ENCODE data around the gene HGS. TPM values are rescaled to one million over a fixed set of nuclear protein-coding genes. Genes with fewer than 3 reads are reported as not detected.

HGS gene
- total and polyA plus RNA-seq, 2 of the 13 experiments (the other 11 are each of a cell fraction or from before 2014, with no cell fraction given), result 73.3 to 78.1 TPM

DNA sequence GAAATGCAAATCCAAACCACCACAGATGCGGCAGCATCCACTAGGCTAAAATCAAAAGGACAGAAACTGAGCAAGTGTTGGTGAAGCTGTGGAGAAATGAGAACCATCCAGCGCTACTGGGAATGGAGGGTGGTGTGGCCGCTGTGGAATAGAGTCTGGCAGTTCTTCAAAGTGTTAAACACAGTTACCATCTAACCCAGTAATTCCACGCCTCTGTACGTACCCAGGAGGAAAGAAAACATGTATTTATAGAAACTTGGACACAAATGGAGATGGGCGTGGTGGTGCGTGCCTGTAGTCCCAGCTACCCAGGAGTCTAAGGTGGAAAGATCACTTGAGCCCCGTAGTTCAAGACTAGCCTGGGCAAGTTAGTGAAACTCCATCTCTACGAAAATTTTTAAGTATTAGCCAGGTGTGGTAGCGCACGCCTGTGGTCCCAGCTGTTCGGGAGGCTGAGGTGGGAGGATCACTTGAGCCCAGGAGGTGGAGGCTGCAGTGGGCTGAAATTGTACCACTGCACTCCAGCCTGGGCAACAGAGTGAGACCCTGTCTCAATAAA lies 39.9 kb downstream of the HGS start (continued):
- no peak for TF ChIP-seq KAT7 (CRISPR knock-in tag; IDR thresholded peaks at IDR 0.05; ENCODE audit: borderline replicate concordance)
- no peak for TF ChIP-seq ZNF441 (CRISPR knock-in tag; IDR thresholded peaks at IDR 0.05; ENCODE audit: borderline replicate concordance)
- TF ChIP-seq NCOA2 (CRISPR knock-in tag; IDR thresholded peaks at IDR 0.05), result no peak
- no peak for TF ChIP-seq ASH2L (IDR thresholded peaks at IDR 0.05; ENCODE audit: insufficient read length, low read depth, low read length)
- TF ChIP-seq KLF12 (CRISPR knock-in tag; IDR thresholded peaks at IDR 0.05; ENCODE audit: borderline replicate concordance), result peak; percentile 25; the same call in 1 of the 2 replicates
- TF ChIP-seq CHCHD3 (CRISPR knock-in tag; IDR thresholded peaks at IDR 0.05), result 0 out of 2 replicates have a peak, but pooled peaks have one; percentile 58
- TF ChIP-seq, protein P1, sequence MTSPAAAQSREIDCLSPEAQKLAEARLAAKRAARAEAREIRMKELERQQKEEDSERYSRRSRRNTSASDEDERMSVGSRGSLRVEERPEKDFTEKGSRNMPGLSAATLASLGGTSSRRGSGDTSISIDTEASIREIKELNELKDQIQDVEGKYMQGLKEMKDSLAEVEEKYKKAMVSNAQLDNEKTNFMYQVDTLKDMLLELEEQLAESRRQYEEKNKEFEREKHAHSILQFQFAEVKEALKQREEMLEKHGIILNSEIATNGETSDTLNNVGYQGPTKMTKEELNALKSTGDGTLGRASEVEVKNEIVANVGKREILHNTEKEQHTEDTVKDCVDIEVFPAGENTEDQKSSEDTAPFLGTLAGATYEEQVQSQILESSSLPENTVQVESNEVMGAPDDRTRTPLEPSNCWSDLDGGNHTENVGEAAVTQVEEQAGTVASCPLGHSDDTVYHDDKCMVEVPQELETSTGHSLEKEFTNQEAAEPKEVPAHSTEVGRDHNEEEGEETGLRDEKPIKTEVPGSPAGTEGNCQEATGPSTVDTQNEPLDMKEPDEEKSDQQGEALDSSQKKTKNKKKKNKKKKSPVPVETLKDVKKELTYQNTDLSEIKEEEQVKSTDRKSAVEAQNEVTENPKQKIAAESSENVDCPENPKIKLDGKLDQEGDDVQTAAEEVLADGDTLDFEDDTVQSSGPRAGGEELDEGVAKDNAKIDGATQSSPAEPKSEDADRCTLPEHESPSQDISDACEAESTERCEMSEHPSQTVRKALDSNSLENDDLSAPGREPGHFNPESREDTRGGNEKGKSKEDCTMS (CRISPR knock-in tag; conservative IDR thresholded peaks at IDR 0.05), result no peak
- no peak for TF ChIP-seq ZSCAN25 (CRISPR knock-in tag; IDR thresholded peaks at IDR 0.05)
- TF ChIP-seq HDAC1 (CRISPR knock-in tag; IDR thresholded peaks at IDR 0.05), result peak; percentile 41; the same call in 1 of the 2 replicates
- no peak for TF ChIP-seq CBX5 (CRISPR knock-in tag; IDR thresholded peaks at IDR 0.05; ENCODE audit: borderline replicate concordance)
- no peak for TF ChIP-seq ZNF138 (CRISPR knock-in tag; IDR thresholded peaks at IDR 0.05; ENCODE audit: low read depth)
- 0 out of 2 replicates have a peak, but pooled peaks have one; percentile 72 for TF ChIP-seq ZNF570 (CRISPR knock-in tag; IDR thresholded peaks at IDR 0.05; ENCODE audit: borderline replicate concordance)
- no peak for TF ChIP-seq ZNF547 (CRISPR knock-in tag; IDR thresholded peaks at IDR 0.05)
- TF ChIP-seq NAIF1 (CRISPR knock-in tag; IDR thresholded peaks at IDR 0.05; ENCODE audit: borderline replicate concordance), result no peak
- TF ChIP-seq, protein P2, sequence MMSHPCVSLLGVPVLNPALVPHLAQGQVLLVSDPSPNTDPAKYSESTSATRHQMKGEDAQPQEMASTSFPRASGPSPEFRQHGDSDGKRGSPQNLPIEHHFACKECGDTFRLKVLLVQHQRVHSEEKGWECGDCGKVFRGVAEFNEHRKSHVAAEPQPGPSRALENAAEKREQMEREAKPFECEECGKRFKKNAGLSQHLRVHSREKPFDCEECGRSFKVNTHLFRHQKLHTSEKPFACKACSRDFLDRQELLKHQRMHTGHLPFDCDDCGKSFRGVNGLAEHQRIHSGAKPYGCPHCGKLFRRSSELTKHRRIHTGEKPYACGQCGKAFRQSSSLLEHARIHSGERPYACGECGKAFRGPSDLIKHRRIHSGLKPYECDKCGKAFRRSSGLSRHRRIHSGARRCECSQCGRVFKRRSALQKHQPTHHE (CRISPR knock-in tag; IDR thresholded peaks at IDR 0.05; ENCODE audit: borderline replicate concordance), result peak; percentile 70; the same call in 1 of the 2 replicates
- TF ChIP-seq, protein P3, sequence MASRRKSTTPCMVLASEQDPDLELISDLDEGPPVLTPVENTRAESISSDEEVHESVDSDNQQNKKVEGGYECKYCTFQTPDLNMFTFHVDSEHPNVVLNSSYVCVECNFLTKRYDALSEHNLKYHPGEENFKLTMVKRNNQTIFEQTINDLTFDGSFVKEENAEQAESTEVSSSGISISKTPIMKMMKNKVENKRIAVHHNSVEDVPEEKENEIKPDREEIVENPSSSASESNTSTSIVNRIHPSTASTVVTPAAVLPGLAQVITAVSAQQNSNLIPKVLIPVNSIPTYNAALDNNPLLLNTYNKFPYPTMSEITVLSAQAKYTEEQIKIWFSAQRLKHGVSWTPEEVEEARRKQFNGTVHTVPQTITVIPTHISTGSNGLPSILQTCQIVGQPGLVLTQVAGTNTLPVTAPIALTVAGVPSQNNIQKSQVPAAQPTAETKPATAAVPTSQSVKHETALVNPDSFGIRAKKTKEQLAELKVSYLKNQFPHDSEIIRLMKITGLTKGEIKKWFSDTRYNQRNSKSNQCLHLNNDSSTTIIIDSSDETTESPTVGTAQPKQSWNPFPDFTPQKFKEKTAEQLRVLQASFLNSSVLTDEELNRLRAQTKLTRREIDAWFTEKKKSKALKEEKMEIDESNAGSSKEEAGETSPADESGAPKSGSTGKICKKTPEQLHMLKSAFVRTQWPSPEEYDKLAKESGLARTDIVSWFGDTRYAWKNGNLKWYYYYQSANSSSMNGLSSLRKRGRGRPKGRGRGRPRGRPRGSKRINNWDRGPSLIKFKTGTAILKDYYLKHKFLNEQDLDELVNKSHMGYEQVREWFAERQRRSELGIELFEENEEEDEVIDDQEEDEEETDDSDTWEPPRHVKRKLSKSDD (CRISPR knock-in tag; IDR thresholded peaks at IDR 0.05; ENCODE audit: low read depth), result no peak
- TF ChIP-seq TCF7L2 (IDR thresholded peaks at IDR 0.05; ENCODE audit: low read depth, low read length), result no peak
- TF ChIP-seq, protein P4, sequence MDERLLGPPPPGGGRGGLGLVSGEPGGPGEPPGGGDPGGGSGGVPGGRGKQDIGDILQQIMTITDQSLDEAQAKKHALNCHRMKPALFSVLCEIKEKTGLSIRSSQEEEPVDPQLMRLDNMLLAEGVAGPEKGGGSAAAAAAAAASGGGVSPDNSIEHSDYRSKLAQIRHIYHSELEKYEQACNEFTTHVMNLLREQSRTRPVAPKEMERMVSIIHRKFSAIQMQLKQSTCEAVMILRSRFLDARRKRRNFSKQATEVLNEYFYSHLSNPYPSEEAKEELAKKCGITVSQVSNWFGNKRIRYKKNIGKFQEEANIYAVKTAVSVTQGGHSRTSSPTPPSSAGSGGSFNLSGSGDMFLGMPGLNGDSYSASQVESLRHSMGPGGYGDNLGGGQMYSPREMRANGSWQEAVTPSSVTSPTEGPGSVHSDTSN (CRISPR knock-in tag; IDR thresholded peaks at IDR 0.05), result no peak
- TF ChIP-seq, protein P5, sequence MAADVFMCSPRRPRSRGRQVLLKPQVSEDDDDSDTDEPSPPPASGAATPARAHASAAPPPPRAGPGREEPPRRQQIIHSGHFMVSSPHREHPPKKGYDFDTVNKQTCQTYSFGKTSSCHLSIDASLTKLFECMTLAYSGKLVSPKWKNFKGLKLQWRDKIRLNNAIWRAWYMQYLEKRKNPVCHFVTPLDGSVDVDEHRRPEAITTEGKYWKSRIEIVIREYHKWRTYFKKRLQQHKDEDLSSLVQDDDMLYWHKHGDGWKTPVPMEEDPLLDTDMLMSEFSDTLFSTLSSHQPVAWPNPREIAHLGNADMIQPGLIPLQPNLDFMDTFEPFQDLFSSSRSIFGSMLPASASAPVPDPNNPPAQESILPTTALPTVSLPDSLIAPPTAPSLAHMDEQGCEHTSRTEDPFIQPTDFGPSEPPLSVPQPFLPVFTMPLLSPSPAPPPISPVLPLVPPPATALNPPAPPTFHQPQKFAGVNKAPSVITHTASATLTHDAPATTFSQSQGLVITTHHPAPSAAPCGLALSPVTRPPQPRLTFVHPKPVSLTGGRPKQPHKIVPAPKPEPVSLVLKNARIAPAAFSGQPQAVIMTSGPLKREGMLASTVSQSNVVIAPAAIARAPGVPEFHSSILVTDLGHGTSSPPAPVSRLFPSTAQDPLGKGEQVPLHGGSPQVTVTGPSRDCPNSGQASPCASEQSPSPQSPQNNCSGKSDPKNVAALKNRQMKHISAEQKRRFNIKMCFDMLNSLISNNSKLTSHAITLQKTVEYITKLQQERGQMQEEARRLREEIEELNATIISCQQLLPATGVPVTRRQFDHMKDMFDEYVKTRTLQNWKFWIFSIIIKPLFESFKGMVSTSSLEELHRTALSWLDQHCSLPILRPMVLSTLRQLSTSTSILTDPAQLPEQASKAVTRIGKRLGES (CRISPR knock-in tag; IDR thresholded peaks at IDR 0.05; ENCODE audit: borderline replicate concordance), result no peak
